ENCODE results near the gene RIC1. TPM values are rescaled to one million over a fixed set of nuclear protein-coding genes. Genes with fewer than 3 reads are reported as not detected.

The RIC1 gene
- total RNA-seq, 1 experiment from 2014 or later: 13.8 TPM

DNA sequence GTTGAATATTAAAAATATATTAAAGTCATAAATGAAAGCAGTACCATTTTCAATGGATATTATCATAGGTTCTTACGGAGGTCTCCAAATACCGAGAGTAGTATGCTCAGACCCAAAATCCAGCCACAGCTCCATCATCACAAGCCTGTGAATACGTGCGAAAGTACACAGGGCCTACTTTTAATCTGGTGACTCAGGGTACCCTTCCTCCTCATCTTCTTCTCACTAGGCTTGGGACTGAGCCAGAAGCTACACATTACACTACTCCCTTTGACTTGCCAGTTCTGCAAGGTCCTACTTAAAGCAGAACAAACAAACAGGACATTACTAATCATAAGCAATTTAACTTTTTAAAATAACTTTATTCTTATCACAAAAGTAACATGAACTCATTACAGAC, 7.6 kb upstream of the RIC1 start:
- no peak overlapping the region for H3K4me3 ChIP-seq
- H3K4me2 ChIP-seq: no peak overlapping the region
- POLR2A ChIA-PET (ENCODE audit: unreplicated experiment): no interaction called here
- peaks cover 19% of the 10 kb centered on the region for H3F3A ChIP-seq (ENCODE audit: insufficient read depth, low read depth)
- CTCF ChIA-PET: interaction anchor here (0.6 kb wide), 1 partner anchor 400 kb away, joined by 4 read pairs; no protein-coding TSS in a partner anchor
- peaks cover 18% of the 10 kb centered on the region; the same call in 1 of the 2 replicates for H3K4me1 ChIP-seq (replicated peaks; ENCODE audit: insufficient read depth)
- 0 out of 2 replicates have a peak, but pooled peaks cover 7% of the 10 kb centered on the region for H3K79me2 ChIP-seq (ENCODE audit: low read depth)
- H3K9me3 ChIP-seq (ENCODE audit: insufficient read depth, low read depth): no peaks in the 10 kb centered on the region
- no peak overlapping the region for H2AFZ ChIP-seq
- no peaks in the 10 kb centered on the region for H3K27me3 ChIP-seq (ENCODE audit: insufficient read depth, low read depth)
- intact Hi-C loops (cut with micrococcal nuclease; ENCODE audit: unreplicated experiment): no loop called here
- BruUV-seq (replicated peaks): no TSS peak
- no peaks in the 10 kb centered on the region for H3K36me3 ChIP-seq (ENCODE audit: low read depth)
- DNase-seq: peak in 1 of 2 experiments; percentile 44
- no peaks in the 10 kb centered on the region for H3K9me2 ChIP-seq (ENCODE audit: insufficient read depth)
- H3K27ac ChIP-seq: peak overlapping the region; percentile 56
- TF ChIP-seq, protein P1, sequence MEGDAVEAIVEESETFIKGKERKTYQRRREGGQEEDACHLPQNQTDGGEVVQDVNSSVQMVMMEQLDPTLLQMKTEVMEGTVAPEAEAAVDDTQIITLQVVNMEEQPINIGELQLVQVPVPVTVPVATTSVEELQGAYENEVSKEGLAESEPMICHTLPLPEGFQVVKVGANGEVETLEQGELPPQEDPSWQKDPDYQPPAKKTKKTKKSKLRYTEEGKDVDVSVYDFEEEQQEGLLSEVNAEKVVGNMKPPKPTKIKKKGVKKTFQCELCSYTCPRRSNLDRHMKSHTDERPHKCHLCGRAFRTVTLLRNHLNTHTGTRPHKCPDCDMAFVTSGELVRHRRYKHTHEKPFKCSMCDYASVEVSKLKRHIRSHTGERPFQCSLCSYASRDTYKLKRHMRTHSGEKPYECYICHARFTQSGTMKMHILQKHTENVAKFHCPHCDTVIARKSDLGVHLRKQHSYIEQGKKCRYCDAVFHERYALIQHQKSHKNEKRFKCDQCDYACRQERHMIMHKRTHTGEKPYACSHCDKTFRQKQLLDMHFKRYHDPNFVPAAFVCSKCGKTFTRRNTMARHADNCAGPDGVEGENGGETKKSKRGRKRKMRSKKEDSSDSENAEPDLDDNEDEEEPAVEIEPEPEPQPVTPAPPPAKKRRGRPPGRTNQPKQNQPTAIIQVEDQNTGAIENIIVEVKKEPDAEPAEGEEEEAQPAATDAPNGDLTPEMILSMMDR (conservative IDR thresholded peaks at IDR 0.05): no peak
- H4K20me1 ChIP-seq (ENCODE audit: insufficient read depth): no peaks in the 10 kb centered on the region

DNA sequence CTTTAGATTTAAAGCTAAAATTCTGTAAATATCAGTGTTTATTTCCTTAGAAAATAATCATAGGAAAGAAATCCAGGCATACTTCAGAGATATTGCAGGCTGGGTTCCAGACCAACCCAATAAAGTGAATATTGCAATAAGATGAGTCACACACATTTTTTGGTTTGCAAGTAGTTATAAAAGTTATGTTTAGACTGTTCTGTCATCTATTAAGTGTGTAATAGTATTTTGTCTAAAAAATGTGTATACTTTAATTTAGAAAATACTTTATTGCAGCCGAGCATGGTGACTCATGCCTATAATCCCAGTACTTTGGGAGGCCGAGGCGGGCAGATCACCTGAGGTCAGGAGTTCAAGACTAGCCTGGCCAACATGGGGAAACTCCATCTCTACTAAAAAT, 6.9 kb upstream of the RIC1 start:
- Histone ChIP-seq H3K4me2 (0 out of 2 replicates have a peak overlapping the region, but pooled peaks have one; percentile 36), H2AFZ (no peak overlapping the region), H3K4me1 (replicated peaks; ENCODE audit: insufficient read depth) (peaks cover 23% of the 10 kb centered on the region), H4K20me1 (ENCODE audit: insufficient read depth) (no peaks in the 10 kb centered on the region), H3F3A (ENCODE audit: insufficient read depth, low read depth) (peaks cover 22% of the 10 kb centered on the region), H3K4me3 (no peak overlapping the region), H3K9me2 (ENCODE audit: insufficient read depth) (no peaks in the 10 kb centered on the region), H3K27me3 (ENCODE audit: insufficient read depth, low read depth) (no peaks in the 10 kb centered on the region), H3K36me3 (ENCODE audit: low read depth) (no peaks in the 10 kb centered on the region), H3K9me3 (ENCODE audit: insufficient read depth, low read depth) (no peaks in the 10 kb centered on the region), H3K79me2 (ENCODE audit: low read depth) (peaks cover 11% of the 10 kb centered on the region; the same call in 1 of the 2 replicates), H3K27ac (peak overlapping the region; percentile 56)
- DNase-seq: peak in 1 of 2 experiments; percentile 70
- BruUV-seq (replicated peaks): no TSS peak
- CTCF ChIA-PET: interaction anchor here (0.6 kb wide), 1 partner anchor 400 kb away, joined by 4 read pairs; no protein-coding TSS in a partner anchor
- POLR2A ChIA-PET (ENCODE audit: unreplicated experiment): no interaction called here
- TF ChIP-seq EZH2 (IDR thresholded peaks at IDR 0.05; ENCODE audit: low read depth): no peak
- TF ChIP-seq, protein P1 (conservative IDR thresholded peaks at IDR 0.05): no peak
- intact Hi-C loops (cut with micrococcal nuclease; ENCODE audit: unreplicated experiment): no loop called here

DNA sequence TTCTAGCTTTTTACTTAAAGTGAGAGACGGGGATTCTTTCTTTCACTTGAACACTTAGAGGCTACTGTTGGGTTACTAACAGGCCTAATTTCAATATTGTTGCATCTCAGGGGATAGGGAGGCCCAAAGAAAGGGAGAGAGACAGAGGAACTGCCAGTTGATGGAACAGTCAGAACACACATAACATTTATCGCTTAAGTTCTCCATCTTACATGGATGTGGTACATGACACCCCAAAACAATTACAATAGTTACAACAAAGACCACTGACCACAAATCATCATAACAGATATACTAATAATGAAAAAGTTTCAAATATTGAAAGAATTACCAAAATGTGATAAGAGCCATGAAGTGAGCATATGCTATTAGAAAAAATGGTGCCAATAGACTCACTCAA, 4.3 kb upstream of the RIC1 start:
- no TSS peak for BruUV-seq (replicated peaks)

More for the DNA sequence above, 4.3 kb upstream of the RIC1 start:
- peaks cover 19% of the 10 kb centered on the region for H3K79me2 ChIP-seq (ENCODE audit: low read depth)
- H4K20me1 ChIP-seq (ENCODE audit: insufficient read depth): no peaks in the 10 kb centered on the region
- peaks cover 36% of the 10 kb centered on the region for H3F3A ChIP-seq (ENCODE audit: insufficient read depth, low read depth)
- no peak overlapping the region for H3K4me3 ChIP-seq
- no peak overlapping the region for H3K4me2 ChIP-seq
- H3K9me3 ChIP-seq (ENCODE audit: insufficient read depth, low read depth): no peaks in the 10 kb centered on the region
- H3K27me3 ChIP-seq (ENCODE audit: insufficient read depth, low read depth): no peaks in the 10 kb centered on the region
- intact Hi-C loops (cut with micrococcal nuclease; ENCODE audit: unreplicated experiment): no loop called here
- CTCF ChIA-PET: no interaction called here
- H3K27ac ChIP-seq: no peak overlapping the region
- POLR2A ChIA-PET (ENCODE audit: unreplicated experiment): no interaction called here
- H2AFZ ChIP-seq: no peak overlapping the region
- H3K4me1 ChIP-seq (replicated peaks; ENCODE audit: insufficient read depth): peaks cover 33% of the 10 kb centered on the region
- no peak for DNase-seq
- no peaks in the 10 kb centered on the region for H3K36me3 ChIP-seq (ENCODE audit: low read depth)
- TF ChIP-seq, protein P1 (conservative IDR thresholded peaks at IDR 0.05): no peak
- no peak for TF ChIP-seq EZH2 (IDR thresholded peaks at IDR 0.05; ENCODE audit: low read depth)
- no peaks in the 10 kb centered on the region for H3K9me2 ChIP-seq (ENCODE audit: insufficient read depth)
